Activated CD4-positive, alpha-beta T cell treated with anti-CD3 and anti-CD28 coated beads for 36 hours (primary cell): ENCODE measurements around the gene ITGB1BP2. TPM values are rescaled to one million over a fixed set of nuclear protein-coding genes. Genes with fewer than 3 reads are reported as not detected.
A peak's percentile ranks its signal among the peaks of the same experiment; 100 is the strongest.
"Not testable (repeated sequence)": the region's sequence is repeated elsewhere in the genome, so short reads cannot be mapped to it uniquely, and the experiment has no call there.

Experiments used
- ATAC-seq: fragments of 200-7000 bp; cut with Tn5 transposase; one replicate; pipeline ENCODE4 v1.10.0; 2021; ENCODE audit warnings: mild to moderate bottlenecking, moderate library complexity
- CTCF ChIA-PET: fragments of 350-600 bp; sonication (Branson Sonifier 250); formaldehyde crosslinking; loops from one replicate; lab custom pipeline; 2021; ENCODE audit warnings: antibody characterized with exemption; lab: Charles Lee
- POLR2A ChIA-PET: fragments of 350-600 bp; sonication (Branson Sonifier 250); formaldehyde crosslinking; loops from one replicate; lab custom pipeline; 2021; ENCODE audit warnings: antibody characterized with exemption, inconsistent platforms; lab: Charles Lee
- DNase-seq: peaks from one replicate; pipeline ENCODE4 v3.0.0-alpha.2; 2020
- H3K27ac Mint-ChIP-seq: one replicate; pipeline ENCODE4 v1.8.0; 2021; ENCODE audit warnings: mixed read lengths
- H3K27me3 Mint-ChIP-seq: one replicate; pipeline ENCODE4 v1.8.0; 2021; ENCODE audit warnings: mixed read lengths
- H3K36me3 Mint-ChIP-seq: one replicate; pipeline ENCODE4 v1.8.0; 2021; ENCODE audit warnings: low read depth, mixed read lengths
- H3K4me1 Mint-ChIP-seq: one replicate; pipeline ENCODE4 v1.8.0; 2021; ENCODE audit warnings: mixed read lengths
- H3K4me3 Mint-ChIP-seq: one replicate; pipeline ENCODE4 v1.8.0; 2021; ENCODE audit warnings: mild to moderate bottlenecking, moderate library complexity, mixed read lengths
- H3K9me3 Mint-ChIP-seq: one replicate; pipeline ENCODE4 v1.8.0; 2021; ENCODE audit warnings: low read depth, mixed read lengths
- intact Hi-C, 2 experiments: fragments of 100-400 bp; cut with DNase I in 1 of 2; cut with micrococcal nuclease in 1 of 2; formaldehyde crosslinking; loops; one replicate each; pipeline versions ENCODE4 v1.14.2 to v1.15.1; 2022 to 2024; cut with DNase I, micrococcal nuclease
- total RNA-seq, 2 experiments: library from RNA; stranded (reverse); gene quantifications; one replicate each; pipeline ENCODE4 v1.2.3, GENCODE V29; 2021

ITGB1BP2 gene
- total RNA-seq, result 1 to 10 TPM; 6.2 to 6.5 TPM

DNA sequence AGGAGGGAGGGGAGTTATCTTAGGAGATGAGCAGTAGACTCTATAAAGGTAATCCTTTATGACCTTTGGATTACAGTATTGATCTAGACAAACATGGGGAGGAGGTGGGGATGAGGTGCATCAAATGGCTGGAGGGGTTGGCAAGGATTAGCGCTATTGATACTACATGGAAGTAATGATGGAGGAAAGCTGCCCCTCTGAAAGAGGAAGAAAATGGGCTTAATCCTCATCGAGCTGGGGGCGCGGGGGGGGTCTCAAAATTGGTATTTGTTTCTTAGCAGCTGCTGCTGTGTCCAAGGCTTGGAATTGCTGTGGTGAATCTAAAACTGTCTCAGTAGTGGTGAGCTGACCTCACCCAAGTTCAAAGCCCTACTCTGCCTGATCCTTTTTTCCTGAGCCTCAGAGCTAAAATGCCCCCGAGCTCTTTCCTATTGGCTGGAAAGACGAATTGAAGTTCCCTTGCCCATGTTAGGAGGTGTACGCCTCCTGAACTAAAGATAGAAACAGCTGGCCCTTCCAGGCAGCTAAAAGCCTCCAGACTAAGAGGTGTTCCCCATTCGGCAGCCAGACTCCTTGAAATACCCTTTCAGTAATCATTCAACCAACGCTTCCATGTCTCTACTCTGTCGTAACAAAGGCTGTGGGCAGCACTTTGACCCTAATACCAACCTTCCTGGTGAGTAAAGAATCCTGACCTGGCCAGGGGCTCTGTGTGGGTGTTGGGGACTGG, at the start of gene ITGB1BP2:
Gene ITGB1BP2, plus strand, starts transcription at position 556 of the 730 bp plus-strand sequence. Its CDS starts 57 bp downstream, at position 613.
- DNase-seq (no peak), ATAC-seq (no peak)
- CTCF ChIA-PET, result interaction anchor here (0.6 kb wide), 1 partner anchor 185 kb away, joined by 4 read pairs; no protein-coding TSS in a partner anchor
- Mint-ChIP-seq H3K27ac (peak within 1 kb of the TSS; percentile 42), H3K9me3 (no peaks in the 10 kb centered on the region), H3K4me3 (no peak within 1 kb of the TSS), H3K4me1 (peaks cover 20% of the 10 kb centered on the region), H3K27me3 (no peaks in the 10 kb centered on the region), H3K36me3 (peaks cover 52% of the 10 kb centered on the region)
- intact Hi-C loops, result no loop called here
- POLR2A ChIA-PET, result interaction anchor here (0.6 to 0.7 kb wide), 2 partner anchors 69 to 190 kb away, joined by 3 read pairs; no protein-coding TSS in a partner anchor

GRCh38 chrX:71252221-71252620, 49.3 kb upstream of the ITGB1BP2 start:
- H3K4me1 Mint-ChIP-seq, result peaks cover 29% of the 10 kb centered on the region
- peaks cover 13% of the 10 kb centered on the region for H3K36me3 Mint-ChIP-seq
- ATAC-seq (no peak), DNase-seq (no peak)
- ChIA-PET CTCF (interaction anchor here (0.6 kb wide), 1 partner anchor 35 kb away, joined by 3 read pairs; no protein-coding TSS in a partner anchor), POLR2A (no interaction called here)
- H3K9me3 Mint-ChIP-seq, result no peaks in the 10 kb centered on the region
- no peak overlapping the region for H3K27ac Mint-ChIP-seq
- H3K27me3 Mint-ChIP-seq, result no peaks in the 10 kb centered on the region
- intact Hi-C loops, result loop anchor here in 1 of 2 experiments (5.0 kb wide), 1 partner anchor 55 kb away; no protein-coding TSS in a partner anchor
- H3K4me3 Mint-ChIP-seq, result peak overlapping the region; percentile 84

- Mint-ChIP-seq H3K4me1 (peaks cover 29% of the 10 kb centered on the region), H3K4me3 (peak overlapping the region; percentile 84), H3K27ac (peak overlapping the region; percentile 83), H3K27me3 (no peaks in the 10 kb centered on the region), H3K36me3 (peaks cover 9% of the 10 kb centered on the region), H3K9me3 (no peaks in the 10 kb centered on the region)
- POLR2A ChIA-PET, result interaction anchor here (1.7 kb wide), 1 partner anchor 30 kb away, joined by 8 read pairs; the partner anchor contains the start of gene NONO
- DNase-seq, result peak; percentile 60
- intact Hi-C loops, result loop anchor here (1.0 to 5.0 kb wide), 7 partner anchors 30 to 799 kb away; partner anchors contain the start of genes NONO (in 2 of the 2), SNX12 (in 1 of the 2) and TAF1 (in 1 of the 2)
- CTCF ChIA-PET, result interaction anchor here (0.6 to 1.5 kb wide), 3 partner anchors 9 to 71 kb away, joined by 3 to 4 read pairs (median 4); partner anchors contain the start of gene NONO
- no peak for ATAC-seq
These were observed 48.1 kb upstream of the ITGB1BP2 start for GRCh38 chrX:71253253-71254091.

GRCh38 chrX:71254092-71254963, 47.2 kb upstream of the ITGB1BP2 start, which contains the start of gene ZMYM3:
ZMYM3 (minus strand) TSS chrX:71254140; CDS start chrX:71253255, 885 bp downstream.
- intact Hi-C loops, result loop anchor here (1.0 to 5.0 kb wide), 7 partner anchors 29 to 800 kb away; partner anchors contain the start of genes NONO (in 2 of the 2), SNX12 (in 1 of the 2) and TAF1 (in 1 of the 2)
- peaks cover 6% of the 10 kb centered on the region for H3K36me3 Mint-ChIP-seq
- H3K4me1 Mint-ChIP-seq, result peaks cover 29% of the 10 kb centered on the region
- ChIA-PET POLR2A (interaction anchor here (0.6 to 1.7 kb wide), 3 partner anchors 29 to 162 kb away, joined by 3 to 8 read pairs (median 5); partner anchors contain the start of genes NONO and TAF1), CTCF (interaction anchor here (0.6 to 1.5 kb wide), 4 partner anchors 10 to 72 kb away, joined by 3 to 4 read pairs (median 4); partner anchors contain the start of gene NONO)
- DNase-seq (peak; percentile 87), ATAC-seq (peak; percentile 86)
- H3K9me3 Mint-ChIP-seq, result no peaks in the 10 kb centered on the region
- H3K27me3 Mint-ChIP-seq, result no peaks in the 10 kb centered on the region
- peak within 1 kb of the TSS; percentile 83 for H3K27ac Mint-ChIP-seq
- H3K4me3 Mint-ChIP-seq, result peak within 1 kb of the TSS; percentile 84

DNA sequence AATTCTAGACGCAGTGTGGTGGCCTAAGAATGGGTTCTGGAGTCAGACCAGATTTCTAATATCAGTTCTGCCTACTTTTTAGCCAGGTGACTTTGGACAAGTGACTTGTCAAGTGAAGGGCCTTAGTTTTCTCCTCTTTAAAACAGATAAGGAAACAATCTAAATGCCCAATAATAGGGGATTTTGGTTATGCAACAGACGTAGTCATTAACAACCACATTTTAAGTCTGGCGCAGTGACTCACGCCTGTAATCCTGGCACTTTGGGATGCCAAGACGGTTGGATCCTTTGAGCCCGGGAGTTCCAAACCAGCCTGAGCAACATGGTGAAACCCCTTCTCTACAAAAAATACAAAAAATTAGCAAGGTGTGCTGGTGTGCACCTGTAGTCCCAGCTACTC, 45.5 kb upstream of the ITGB1BP2 start:
- Mint-ChIP-seq H3K27me3 (no peaks in the 10 kb centered on the region), H3K4me3 (no peak overlapping the region), H3K9me3 (no peaks in the 10 kb centered on the region), H3K4me1 (peaks cover 26% of the 10 kb centered on the region), H3K27ac (no peak overlapping the region), H3K36me3 (peaks cover 1% of the 10 kb centered on the region)
- CTCF ChIA-PET, result interaction anchor here (0.7 kb wide), 1 partner anchor 37 kb away, joined by 3 read pairs; no protein-coding TSS in a partner anchor
- intact Hi-C loops, result no loop called here
- DNase-seq (no peak), ATAC-seq (no peak)
- POLR2A ChIA-PET, result no interaction called here

GRCh38 chrX:71256856-71257255, 44.7 kb upstream of the ITGB1BP2 start:
- CTCF ChIA-PET, result no interaction called here
- Mint-ChIP-seq H3K4me3 (no peak overlapping the region), H3K27ac (no peak overlapping the region), H3K27me3 (no peaks in the 10 kb centered on the region), H3K36me3 (no peaks in the 10 kb centered on the region), H3K9me3 (no peaks in the 10 kb centered on the region), H3K4me1 (peaks cover 20% of the 10 kb centered on the region)
- POLR2A ChIA-PET, result interaction anchor here (0.7 kb wide), 1 partner anchor 26 kb away, joined by 4 read pairs; the partner anchor contains the start of gene NONO
- no peak for ATAC-seq
- DNase-seq, result no peak
- intact Hi-C loops, result no loop called here

DNA sequence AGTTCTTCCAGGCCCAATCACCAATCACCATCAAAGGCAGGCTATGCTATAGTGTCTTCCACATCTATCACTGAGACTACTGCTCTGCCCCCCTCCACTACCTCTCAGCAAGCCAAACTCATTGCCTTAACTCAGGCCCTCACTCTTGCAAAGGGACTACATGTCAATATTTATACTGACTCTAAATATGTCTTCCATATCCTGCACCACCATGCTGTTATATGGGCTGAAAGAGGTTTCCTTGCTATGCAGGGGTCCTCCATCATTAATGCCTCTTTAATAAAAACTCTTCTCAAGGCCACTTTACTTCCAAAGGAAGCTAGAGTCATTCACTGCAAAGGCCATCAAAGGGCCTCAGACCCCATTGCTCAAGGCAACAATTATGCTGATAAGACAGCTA, 32.9 kb upstream of the ITGB1BP2 start:
- not testable (repeated sequence) for H3K36me3 Mint-ChIP-seq

GRCh38 chrX:71269801-71270395, 31.7 kb upstream of the ITGB1BP2 start:
- Mint-ChIP-seq H3K9me3 (no peaks in the 10 kb centered on the region), H3K27me3 (no peaks in the 10 kb centered on the region), H3K4me1 (no peaks in the 10 kb centered on the region), H3K4me3 (no peak overlapping the region), H3K36me3 (no peaks in the 10 kb centered on the region), H3K27ac (no peak overlapping the region)
- ChIA-PET POLR2A (no interaction called here), CTCF (interaction anchor here (0.6 kb wide), 1 partner anchor 135 kb away, joined by 3 read pairs; no protein-coding TSS in a partner anchor)
- DNase-seq (no peak), ATAC-seq (no peak)
- intact Hi-C loops, result no loop called here

More for the DNA sequence above, 32.9 kb upstream of the ITGB1BP2 start:
- H3K4me1 Mint-ChIP-seq, H3K9me3 Mint-ChIP-seq, H3K4me3 Mint-ChIP-seq, H3K27me3 Mint-ChIP-seq, intact Hi-C loops, ATAC-seq, CTCF ChIA-PET, DNase-seq, H3K27ac Mint-ChIP-seq: not testable (repeated sequence)
- POLR2A ChIA-PET, result interaction anchor here (0.5 kb wide), 1 partner anchor 55 kb away, joined by 3 read pairs; no protein-coding TSS in a partner anchor

- POLR2A ChIA-PET, H3K4me1 Mint-ChIP-seq, H3K4me3 Mint-ChIP-seq, H3K27me3 Mint-ChIP-seq, H3K36me3 Mint-ChIP-seq, intact Hi-C loops, DNase-seq, CTCF ChIA-PET, ATAC-seq, H3K27ac Mint-ChIP-seq, H3K9me3 Mint-ChIP-seq: not testable (repeated sequence)
These were observed 29.2 kb upstream of the ITGB1BP2 start for GRCh38 chrX:71272313-71272712.
